LNCaP clone FGC (cell line): ENCODE results near the gene HOXA3.

Experiments used
- DNase-seq: peaks from one replicate; pipeline ENCODE4 v3.0.0-alpha.2; 2011; ENCODE audit warnings: low read depth
- H3K4me3 ChIP-seq: 2 replicates; pipeline ENCODE4 v1.5.1; 2011; ENCODE audit warnings: mild to moderate bottlenecking, low read depth, low read length, control low read depth
- CTCF ChIP-seq: IDR thresholded peaks from 2 replicates; pipeline ENCODE4 v1.5.1; 2012; ENCODE audit warnings: mild to moderate bottlenecking; ENCODE audit not compliant: control insufficient read depth, insufficient read depth; ENCODE audit errors: extremely low read depth

Gene HOXA3

DNA sequence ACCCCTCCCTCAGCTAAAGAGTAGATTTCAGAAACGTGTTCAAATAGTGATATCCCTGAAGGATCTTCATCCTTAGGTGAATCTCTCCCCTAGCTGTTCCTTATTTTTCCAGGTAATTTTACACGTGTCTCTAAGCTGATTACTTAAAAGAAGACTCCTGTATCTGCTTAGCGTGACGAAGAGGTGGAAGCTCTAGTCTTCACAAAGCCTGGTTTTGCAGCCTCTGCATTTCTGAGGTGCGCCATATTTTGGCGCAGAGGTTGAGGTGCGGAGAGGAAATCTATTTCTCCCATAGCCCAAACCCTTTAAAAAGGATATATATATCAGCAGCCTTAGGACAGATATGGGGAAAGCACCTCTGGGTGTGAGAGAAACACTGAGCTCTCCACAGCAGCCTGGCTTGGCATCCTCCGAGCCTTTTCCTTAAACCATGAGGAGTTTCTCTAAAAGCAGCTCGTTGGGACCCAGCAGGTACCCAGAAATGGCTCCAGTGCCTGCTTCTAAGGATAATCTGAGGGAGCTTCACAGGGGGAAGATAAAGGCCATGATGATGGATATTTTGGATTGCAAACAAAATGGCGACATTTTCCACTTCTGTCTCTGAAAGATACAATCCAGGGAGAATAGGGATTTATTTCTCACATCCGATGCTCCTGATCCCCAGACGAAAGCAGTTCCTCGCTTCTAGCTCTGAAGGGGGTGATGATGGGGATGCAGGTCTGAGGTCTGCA is 46.9 kb downstream of the HOXA3 start:
- no peak for DNase-seq
- TF ChIP-seq CTCF, result no peak

DNA sequence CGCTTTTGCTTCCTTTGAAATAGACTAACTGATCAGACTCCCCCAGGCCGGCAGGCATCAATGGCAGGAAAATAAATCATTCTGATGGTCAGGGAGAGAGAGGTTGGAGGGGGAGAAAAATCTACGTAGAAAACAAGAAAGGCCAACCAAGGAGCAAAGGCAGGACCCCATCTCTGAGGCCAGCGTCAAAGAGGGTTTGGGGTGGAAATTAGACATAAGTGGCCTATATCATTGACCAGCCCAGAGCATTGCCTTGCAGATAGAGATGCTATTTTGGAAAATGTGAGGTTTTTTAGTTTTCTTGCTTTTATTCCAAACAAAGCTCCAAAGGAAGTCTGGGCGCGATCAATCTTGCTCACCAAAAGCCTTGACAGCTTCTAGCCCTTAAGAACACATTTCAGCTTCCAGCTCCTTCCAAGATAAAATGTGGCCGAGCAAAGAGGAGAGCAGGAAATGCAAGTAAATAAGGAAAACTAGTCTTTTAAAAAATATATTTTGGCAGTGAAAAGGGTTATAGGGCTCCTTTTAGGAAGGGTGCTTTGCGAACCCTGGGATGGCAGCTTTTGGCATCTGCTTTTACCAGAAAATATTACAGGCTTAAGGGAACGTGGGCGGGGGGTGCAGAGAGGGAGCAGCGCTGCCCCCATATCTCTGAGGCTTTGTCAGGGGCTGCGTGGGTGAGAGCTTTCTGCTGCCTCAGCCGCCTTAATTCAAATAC is 47.9 kb downstream of the HOXA3 start:
- H3K4me3 ChIP-seq, result no peak overlapping the region
- no peak for TF ChIP-seq CTCF
- DNase-seq, result no peak

More for the DNA sequence above, 46.9 kb downstream of the HOXA3 start:
- no peak overlapping the region for H3K4me3 ChIP-seq

GRCh38 chr7:27103489-27104226 is 48.7 kb downstream of the HOXA3 start:
- DNase-seq, result no peak
- no peak overlapping the region for H3K4me3 ChIP-seq
- TF ChIP-seq CTCF, result no peak

DNA sequence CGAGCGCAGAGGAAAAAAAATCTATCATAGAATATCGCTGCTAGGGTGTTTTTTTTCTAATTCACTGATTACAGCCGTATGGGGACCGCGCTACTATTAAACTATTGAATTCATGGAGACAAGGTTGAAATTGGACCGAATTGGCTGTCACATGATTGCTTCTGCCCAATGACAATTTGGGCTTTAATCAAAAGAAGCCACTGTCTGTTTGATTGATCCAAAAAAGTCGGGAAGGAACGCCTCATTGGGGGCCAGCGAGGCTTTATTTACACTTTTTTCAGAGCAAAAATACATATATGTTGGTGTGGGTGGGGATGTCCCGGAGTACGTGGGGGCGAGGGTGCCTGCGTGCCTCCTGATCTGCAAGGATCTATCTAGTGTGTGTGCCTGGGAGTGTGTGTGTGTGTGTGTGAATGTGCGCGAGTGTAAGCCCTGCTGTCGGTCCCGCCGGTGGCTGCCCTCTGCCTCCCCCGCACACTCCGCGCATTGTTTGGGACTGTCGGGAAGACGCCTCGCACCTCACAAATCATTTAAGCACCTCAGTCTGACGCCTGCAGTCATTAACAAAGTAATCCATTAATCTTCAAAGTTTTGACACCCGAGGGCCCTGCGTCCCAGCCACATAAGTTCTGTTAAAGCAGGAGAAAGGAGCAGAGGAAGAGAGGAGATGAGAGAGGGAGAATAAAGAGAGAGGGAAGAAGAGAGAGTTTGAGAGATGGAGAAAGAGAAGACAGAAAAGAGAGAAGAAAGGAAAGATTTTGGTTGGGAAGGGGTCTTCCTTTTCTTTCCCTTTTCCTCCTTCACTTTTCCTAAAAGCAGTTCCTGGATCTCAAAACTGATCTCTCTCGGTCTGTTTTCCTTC is 49.6 kb downstream of the HOXA3 start, which contains the start of gene HOXA2:
Gene HOXA2 (minus strand): TSS at position 103 of the 862 bp plus-strand sequence. CDS start 183 bp downstream, outside the sequence.
- no peak within 1 kb of the TSS for H3K4me3 ChIP-seq
- TF ChIP-seq CTCF, result no peak
- no peak for DNase-seq

DNA sequence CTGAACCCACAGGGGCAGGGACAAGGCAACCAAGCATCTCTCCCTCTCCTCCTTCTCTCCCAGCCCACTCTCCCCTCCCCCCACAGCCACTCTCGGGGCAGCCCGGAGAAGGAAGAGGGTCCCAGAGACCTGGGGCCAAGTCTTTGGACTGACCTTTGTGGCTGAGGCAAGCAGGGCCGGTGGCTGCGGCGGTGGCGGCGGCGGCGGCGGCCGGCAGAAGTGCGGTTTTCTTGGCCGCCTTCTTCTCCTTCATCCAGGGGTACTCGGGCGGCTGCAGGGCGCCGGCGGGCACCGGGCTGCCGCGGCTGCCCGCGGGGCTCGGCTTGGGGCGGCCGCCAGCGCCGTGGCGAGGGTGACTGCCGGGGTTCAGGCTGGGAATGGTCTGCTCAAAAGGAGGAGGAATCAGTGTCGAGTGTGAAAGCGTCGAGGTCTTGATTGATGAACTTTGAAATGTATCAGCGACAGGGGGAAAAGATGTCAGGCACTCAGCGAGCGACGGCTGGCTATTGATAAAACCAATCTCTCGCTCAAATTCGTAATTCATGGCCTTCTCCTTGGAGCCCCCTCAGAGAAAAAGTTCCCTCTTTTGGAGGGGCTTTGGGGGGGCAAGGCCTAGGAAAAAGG is 50.3 kb downstream of the HOXA3 start:
- TF ChIP-seq CTCF, result no peak
- DNase-seq, result no peak
- H3K4me3 ChIP-seq, result no peak overlapping the region
